Measurements from ENCODE around the gene TMEM214.
A peak's percentile ranks its signal among the peaks of the same experiment; 100 is the strongest.

GRCh38 chr2:27050996-27051901 lies 18.5 kb downstream of the TMEM214 start, which contains the start of gene AGBL5:
- peak; percentile 63 to 72 for TF ChIP-seq POLR2A (IDR thresholded peaks at IDR 0.05)
- TF ChIP-seq CTCF (IDR thresholded peaks at IDR 0.05), result no peak
